Epithelial cell of prostate (primary cell): ENCODE measurements around the gene TMPRSS3.

Experiments
- DNase-seq: peaks from one replicate; pipeline ENCODE4 v3.0.0-alpha.2; 2011; ENCODE audit warnings: low read depth, low spot score
- H3K27ac ChIP-seq: fragments of 450-650 bp; 2 replicates; pipeline ENCODE4 v1.5.1; 2017; ENCODE audit warnings: mild to moderate bottlenecking

Gene TMPRSS3

DNA sequence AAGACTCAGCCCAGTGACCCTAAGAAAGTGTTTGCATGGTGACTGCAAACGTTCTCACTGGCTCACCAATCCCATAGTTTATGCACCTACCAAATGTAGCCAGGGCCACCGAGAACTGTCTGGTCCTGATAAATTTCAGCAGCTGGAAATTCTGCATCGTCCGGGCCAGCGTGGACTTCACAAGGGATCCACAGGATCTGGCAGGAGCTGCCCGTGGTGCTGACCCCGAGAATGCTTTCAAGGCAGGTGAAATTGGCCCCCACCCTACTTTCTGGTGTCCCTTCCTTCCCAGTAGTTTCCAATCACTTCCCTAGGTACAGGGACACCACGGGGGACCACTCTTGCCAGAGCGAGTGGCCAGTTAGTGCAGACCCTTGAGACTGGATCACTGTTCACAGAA lies 34.0 kb upstream of the TMPRSS3 start:
- no peak for DNase-seq
- no peak overlapping the region for H3K27ac ChIP-seq

DNA sequence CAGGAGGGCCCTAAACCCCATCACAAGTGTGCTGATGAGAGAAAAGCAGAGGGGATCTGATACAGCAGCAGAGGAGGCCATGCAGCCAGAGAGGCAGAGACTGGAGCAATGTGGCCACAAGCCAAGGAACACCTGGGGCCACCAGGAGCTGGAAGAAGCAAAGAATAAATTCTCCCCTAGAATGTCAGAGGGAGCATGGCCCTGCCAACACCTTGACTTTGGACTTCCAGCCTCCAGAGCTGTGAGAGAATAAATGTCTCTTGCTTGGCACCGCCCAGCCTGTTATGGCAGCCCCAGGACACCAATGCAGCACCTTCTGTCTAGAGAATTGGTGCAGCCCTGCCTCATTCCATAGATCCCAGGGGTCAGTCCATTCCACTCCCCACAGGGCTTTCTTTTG lies 33.2 kb upstream of the TMPRSS3 start:
- H3K27ac ChIP-seq: no peak overlapping the region
- DNase-seq: no peak

DNA sequence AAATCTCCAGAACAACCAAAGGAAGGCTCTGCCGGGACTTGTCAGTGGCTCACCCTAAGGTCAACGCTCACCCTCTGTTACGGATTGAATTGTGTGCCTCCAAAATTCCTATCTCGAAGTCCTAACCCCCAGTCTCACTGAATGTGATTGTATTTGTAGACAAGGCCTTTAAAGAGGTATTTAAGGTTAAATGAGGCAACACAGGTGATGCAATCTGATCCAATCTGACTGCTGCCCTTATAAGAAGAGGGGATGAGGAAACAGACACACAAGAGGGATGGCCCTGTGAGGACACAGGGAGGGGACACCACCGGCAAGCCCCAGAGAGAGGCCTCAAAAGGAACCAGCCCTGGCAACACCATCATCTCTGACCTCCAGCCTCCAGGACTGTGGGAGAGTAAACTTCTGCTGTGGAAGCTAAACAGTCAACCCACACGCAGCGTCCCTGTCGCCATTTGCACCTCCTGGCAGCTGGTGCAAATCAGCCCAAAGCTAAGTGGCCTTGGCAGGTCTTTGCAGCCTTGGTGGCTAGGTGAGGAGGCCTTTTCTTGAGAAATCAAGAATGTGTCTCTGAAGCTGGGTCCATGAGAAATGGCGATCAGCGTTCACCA lies 32.1 kb upstream of the TMPRSS3 start:
- no peak overlapping the region for H3K27ac ChIP-seq
- DNase-seq: no peak

DNA sequence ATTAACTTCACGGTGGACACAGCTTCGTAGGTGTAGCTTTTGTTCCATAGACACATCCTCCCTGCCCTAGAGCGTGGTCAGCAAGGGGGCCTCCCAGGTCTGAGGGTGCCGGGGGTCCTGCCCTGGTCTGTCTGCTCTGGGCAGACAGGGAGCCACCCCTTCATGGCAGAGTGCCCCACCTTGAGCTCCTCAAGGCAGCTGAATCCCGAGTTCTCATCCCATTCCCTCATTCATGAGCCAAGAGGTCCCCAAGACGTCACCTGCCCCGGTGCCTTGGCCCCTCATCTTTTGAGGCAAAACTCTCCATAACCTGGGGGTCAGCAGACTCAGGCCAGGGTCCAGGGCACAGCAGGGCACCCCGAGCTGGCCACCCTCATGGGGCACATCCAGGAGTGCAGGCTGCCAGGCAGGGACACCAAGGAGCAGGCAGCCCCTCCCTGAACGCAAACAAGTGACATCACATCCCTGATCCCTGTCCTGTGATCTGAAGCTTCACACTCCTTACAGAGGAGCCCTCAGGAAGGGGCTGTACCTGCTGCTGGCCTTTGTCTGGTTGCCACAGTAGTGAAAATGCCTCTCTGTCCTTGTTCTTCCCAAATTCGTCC lies 31.1 kb upstream of the TMPRSS3 start:
- H3K27ac ChIP-seq: no peak overlapping the region
- DNase-seq: no peak

DNA sequence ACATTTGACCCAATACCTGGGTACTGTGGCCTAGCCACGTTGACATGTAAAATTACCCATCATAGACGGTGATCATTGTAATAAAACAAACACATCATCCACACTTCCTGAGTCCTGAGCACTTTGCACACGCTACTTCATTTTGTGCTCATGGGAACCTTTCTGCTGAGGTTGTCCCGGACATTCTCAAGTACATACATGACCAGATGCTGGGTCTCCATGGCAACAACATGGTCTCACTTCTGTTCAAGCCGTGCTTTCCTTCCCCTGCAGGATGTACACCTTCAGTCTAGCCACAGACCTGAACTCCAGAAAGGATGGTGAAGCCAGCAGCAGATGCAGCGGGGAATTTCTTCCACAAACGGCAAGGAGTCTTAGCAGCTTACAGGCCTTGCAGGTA lies 30.6 kb upstream of the TMPRSS3 start:
- H3K27ac ChIP-seq: no peak overlapping the region
- no peak for DNase-seq

DNA sequence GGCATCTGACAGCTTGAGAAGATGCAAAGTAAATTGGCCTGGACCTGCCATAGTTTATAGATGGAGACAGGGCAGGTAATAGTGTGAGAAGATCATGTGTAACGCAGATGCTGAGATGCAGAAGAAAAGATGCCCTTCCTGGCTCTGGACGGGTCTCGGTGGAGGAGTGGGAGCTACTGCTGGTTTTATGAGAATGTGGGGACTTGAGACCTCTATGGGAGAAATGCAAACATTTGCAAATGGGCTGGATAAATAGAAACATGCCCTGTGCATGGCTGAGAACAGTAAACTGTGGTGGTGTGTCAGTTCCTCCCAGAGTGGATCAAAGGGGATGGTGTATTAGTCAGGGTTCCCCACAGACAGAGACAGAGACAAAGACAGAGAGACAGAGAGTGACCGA lies 29.7 kb upstream of the TMPRSS3 start:
- DNase-seq: no peak
- H3K27ac ChIP-seq: no peak overlapping the region

DNA sequence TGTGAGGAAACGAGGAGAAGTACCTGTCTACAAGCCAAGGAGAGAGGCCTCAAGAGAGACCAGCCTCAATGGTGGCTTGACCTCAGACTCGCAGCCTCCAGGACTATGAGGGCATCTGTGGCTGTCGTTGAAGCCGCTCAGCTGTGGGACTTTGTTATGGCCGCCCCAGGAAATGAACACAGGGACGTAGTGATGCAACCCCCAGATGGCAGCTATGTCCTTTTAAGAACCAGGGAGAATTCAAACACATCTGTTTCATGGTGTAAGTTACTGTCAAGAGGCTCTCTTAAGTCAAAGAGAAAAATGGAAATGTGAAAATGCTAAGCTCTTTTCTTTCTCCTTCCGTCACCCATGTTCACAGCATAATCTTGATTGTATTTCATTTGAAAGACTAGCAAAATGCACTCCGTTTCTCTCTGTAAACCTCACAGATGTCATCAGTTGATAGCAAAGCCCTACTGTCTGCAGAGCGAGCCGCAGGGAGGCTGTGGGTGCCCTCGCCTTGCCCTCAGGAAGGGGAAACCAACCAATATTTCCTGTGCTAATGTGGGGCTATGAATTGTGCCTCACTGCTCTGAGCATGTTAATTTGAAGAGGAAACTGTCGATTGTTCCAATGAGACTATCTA lies 29.2 kb upstream of the TMPRSS3 start:
- no peak overlapping the region for H3K27ac ChIP-seq
- no peak for DNase-seq

DNA sequence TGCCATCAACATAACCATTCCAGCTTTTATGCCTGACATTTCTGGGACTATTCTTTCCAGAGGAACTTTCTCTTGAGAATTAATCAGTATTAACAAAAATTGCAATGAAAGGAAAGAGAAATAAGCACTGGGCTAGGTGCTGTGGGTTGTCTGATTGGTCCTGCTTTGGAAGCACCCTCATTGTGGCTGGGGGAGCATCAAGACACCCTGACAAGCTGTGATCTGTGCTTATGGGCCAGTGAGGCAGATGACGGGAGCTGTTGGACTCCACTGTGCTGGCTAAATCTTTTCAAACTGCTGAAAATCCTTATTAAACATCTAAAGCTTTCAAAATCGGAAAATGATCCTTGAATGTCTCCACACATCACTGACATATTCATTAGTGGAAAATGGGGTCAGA lies 27.8 kb upstream of the TMPRSS3 start:
- no peak for DNase-seq
- no peak overlapping the region for H3K27ac ChIP-seq

DNA sequence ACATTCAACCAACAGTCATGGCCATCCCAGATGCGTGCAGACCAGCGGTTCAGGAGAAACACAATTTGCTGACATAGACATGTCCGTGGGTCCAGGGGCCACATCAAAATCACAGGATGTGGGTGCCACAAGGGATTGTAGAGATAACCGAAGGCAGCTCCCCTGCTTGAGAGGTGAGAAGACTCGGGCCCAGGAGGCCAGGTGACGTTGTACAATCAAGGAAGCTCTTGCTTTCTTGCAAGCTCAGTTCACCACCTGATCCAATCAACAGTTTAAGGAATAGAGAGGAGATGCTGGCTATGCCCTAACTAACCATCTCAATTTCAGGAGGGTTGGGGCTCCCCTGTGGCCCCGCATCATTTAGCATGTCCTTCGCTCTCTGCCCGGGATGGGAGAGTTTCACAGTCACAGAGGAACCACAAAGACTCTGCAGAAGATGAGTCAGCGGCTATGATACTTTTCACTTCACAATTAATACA lies 27.4 kb upstream of the TMPRSS3 start:
- no peak for DNase-seq
- no peak overlapping the region for H3K27ac ChIP-seq

DNA sequence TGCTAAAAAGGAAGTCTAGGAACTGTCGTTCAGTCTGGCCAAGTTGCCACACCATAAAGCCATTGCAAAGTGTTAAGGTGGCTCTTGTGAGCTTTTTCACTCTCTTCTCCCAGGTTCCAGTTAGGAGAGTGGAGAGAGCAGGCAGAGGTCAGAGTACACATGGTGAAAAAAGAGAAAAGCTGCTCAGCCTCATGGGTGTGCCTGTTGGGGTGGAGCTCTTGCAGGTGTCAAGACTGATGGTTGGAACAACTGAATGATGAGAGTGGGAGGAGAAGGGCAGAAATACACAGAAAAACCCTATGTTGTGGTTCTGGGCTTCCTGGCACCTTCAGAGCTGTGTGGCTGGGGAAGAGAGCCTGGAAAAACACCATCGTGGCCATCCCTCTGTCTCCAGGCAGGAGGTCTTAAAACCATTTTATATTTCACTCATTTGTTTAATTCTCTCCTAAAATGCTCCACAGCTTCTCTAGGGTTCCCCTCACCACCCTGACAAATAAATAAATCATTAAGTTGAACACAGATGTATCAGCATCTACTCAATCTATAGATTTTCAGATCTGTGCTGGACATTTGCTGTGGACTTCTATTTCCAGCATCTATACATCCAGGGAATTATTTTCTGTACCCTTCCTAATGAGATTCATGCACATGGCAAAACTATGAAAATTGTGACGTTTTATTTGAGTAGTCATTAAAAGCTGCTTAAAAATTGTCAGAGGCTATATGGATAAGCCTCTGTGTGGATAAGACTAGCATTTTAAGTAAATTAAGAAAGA lies 25.4 kb upstream of the TMPRSS3 start:
- no peak for DNase-seq
- no peak overlapping the region for H3K27ac ChIP-seq

DNA sequence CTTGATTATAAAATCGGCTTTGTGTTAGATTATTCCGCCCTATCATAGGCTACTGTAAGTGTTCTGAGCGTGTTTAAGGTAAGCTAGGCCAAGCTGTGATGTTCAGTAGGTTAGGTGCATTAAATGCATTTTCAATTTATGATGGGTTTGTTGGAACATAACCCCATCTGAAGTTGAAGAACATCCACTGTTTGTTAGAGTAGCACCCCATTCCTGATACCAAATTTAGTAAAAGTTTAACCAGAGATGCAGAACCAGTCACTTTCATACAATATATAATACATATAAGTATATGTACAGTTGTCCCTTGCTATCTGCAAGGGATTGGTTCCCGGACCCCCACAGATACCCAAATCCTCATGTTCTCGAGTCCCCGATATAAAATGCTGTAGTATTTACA lies 24.0 kb upstream of the TMPRSS3 start:
- DNase-seq: no peak

DNA sequence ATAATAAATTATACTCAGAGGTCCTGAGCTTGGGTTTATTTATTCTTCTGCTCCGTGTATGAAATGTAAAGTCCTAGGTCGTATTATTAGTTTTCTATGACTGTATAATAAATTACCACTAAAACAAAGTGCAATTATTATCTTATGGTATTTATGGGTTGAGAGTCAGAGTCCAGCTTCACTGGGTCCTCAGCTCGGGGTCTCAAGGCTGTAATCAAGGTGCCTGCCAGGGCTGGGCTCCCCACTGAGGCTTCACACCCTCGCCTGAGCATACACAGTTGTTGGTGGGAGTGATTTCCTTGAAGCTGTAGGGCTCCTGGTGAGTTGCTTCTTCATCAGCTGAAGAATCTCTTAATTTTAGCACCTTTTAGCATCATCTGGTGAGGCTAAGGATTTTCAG lies 23.0 kb upstream of the TMPRSS3 start:
- no peak overlapping the region for H3K27ac ChIP-seq
- no peak for DNase-seq

More for the DNA sequence above, 24.0 kb upstream of the TMPRSS3 start:
- H3K27ac ChIP-seq: no peak overlapping the region

DNA sequence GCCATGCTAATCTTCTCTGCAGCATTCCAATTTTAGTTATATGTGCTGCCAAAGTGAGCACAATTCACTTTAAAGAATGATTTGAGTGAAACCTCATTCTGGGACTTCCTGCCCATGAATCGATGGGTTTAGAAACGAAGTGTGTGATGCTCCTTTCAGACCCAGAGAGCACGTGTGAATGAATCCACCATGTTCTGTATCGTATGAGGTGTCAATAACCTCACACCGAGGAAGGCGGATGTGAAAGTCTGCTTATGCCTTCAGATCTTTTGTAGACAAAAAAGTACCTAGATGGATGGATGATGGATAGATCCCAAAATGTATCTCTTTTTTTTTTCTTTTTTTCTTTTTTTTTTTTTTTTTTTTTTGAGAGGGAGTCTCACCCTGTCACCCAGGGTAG lies 21.7 kb upstream of the TMPRSS3 start:
- DNase-seq: no peak
- H3K27ac ChIP-seq: no peak overlapping the region

DNA sequence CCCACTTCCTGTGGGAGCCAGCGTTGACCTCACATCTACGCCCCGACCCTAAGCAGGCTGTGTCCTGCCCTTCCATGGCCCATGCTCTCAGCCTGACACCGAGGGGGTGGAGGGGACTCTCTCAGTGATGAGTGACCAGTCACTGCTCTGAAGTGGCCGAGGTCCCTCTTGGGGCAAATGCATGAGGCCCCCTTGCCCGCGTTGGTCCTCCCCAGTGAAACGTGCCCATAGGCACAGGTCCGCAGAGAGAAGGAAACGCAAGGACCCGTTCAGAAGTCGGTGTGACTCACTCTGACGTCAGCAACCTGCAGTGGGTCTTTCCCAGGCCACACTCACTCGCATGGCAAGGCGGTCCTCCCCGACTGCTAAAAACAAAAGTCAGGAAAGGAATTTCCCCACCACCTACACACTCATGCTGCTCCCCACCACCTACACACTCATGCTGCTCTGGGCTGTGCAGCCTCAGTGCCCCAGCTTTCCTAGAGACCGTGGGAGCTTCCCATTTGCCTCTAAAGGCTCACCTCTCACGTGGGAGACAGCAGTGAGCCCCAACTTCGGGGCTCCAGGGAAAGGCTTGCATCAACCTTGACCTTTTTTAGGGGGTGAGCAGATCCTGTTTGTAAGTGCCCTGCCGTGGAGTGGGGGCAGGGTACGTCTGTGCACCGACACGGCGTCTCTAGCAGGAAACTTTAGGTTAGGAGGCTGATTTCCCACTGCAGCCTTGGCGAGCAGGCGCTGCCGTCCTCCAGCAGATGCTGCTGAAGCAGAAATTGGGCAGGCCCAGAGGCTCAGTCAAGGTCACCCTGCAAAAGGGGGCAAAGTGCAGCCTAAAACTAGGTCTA lies 19.3 kb upstream of the TMPRSS3 start:
- no peak overlapping the region for H3K27ac ChIP-seq

DNA sequence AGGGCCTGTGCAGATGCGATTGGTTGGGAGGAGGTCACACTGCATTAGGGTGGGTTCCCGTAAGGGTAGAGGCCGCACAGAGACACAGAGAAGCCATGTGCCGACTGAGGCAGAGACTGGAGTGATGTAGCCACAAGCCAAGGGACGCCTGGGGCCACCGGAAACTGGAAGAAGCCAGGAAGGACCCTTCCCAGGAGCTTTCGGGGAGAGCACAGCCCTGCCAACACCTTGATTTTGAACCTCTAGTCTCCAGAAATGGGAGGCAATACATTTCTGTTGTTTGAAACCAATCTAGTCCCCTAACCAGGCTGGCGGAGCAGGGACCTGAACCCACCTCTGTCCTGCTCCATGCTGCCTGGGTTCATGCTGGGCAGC lies 18.7 kb upstream of the TMPRSS3 start:
- H3K27ac ChIP-seq: no peak overlapping the region
- no peak for DNase-seq

More for the DNA sequence above, 19.3 kb upstream of the TMPRSS3 start:
- no peak for DNase-seq

DNA sequence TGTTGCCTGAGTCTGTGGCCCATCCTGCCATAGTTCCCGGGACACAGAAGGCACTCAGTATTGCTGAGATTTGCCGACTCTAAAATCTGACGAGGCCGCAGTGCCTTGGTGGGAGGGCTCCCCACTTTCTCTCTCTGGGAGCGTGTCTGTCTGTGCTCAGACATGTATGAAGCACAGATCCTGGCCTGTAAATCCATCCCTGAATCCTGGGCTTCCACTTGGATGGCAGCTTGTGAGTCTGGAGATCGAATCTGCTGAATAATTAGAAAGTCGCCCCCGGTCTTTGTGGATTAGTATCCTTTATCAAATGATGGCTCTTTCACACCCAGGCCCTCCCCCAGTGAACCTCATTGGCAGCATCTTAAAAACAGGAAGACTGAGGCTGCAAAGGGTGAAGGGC lies 18.2 kb upstream of the TMPRSS3 start:
- no peak for DNase-seq
- no peak overlapping the region for H3K27ac ChIP-seq

DNA sequence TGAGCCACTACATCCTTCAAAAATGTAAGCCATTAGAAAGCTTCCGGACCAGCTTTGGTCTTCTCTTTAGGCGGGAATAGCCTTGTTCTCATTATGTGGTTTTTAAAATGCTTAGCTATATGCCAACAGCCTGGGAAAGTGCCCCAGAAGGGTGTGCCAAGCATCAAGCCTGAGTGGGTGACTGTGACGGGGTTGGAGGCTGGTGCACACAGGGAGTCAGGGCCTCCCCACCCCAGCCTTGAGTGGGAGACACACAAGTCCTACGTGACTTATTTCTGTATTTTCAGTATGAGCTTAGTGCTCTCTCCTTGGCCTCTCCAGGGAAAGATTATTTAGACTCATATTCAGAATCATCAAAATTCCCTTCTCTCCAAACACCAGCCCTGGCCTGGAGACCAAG lies 17.6 kb upstream of the TMPRSS3 start:
- no peak overlapping the region for H3K27ac ChIP-seq
- DNase-seq: no peak

DNA sequence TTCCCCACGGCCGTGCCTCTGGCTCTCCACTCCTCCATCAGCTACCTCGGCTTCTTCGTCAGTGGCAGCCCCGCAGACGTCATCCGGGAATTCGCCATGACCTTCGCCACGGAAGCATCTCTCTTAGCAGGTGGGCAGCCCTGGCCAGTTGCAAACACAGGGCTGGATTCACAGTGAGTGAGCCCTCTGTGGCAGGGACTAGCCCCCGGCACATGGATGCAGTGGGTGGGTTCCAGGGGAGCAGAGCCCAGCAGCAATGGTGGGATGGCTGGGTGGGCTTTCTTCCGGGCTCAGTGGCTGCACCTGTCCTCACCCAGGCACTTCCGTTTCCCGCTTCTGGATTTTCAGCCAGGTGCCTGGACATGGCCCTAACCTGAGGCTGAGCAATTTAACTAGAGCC lies 17.2 kb upstream of the TMPRSS3 start:
- H3K27ac ChIP-seq: no peak overlapping the region
- DNase-seq: no peak

DNA sequence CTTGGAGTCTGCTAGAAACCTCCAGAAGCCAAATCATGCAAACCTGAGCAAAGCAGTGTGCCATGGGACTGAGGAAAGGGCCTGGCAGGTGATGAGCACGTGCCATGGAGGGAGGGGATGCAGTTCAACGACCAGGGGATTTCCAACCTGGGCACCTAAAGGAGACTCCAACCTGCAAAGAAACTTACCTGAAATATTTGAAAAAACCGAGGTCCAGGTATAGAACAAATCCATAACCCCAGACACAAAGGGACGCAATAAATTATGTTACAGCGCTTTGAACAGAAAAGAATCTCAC lies 16.7 kb upstream of the TMPRSS3 start:
- no peak for DNase-seq
- H3K27ac ChIP-seq: no peak overlapping the region

DNA sequence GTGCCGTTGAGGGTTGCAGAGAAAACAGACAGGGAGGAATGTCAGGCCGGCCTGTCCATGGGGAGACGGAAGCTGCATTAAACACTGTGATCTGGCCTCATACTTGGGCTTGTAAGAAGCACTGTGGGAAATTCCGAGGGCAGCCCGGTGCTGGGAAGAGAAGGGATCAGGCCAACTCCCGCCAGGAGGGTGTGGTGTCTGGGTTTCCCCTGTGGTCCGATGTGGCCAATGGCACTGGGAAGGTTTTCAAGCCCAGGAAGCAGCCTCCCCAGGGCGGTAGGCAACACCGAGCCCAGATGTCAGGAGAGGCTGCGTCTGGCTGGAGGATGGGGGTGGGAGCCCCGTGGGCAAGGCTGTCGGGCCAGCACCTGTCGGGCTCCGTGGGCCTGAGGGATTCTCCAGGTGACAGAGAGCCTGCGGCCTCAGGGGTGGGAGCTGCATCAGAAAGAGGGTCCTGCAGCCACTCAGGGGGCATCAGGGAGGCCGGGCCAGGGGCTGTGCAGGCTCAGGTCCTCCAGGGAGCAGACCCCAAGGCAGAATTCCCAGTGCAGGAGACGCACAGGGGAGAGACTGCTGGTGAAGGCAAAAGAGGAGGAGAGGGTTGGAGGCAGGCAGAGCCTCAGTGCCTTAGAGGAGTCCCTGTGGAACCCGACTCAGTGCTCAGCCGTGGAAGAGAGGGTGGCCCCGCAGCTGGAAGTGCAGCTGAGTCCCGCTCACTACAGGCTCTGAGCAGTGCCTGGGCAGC lies 16.2 kb upstream of the TMPRSS3 start:
- H3K27ac ChIP-seq: no peak overlapping the region
- DNase-seq: no peak
